Neural progenitor cell (in vitro differentiated cells): ENCODE data around the gene CATSPER3. TPM values are rescaled to one million over a fixed set of nuclear protein-coding genes. Genes with fewer than 3 reads are reported as not detected.

Source experiments
- DNase-seq: peaks from one replicate; pipeline ENCODE4 v3.0.0-alpha.2; 2016; ENCODE audit warnings: low spot score
- H2AFZ ChIP-seq: fragments of 200-600 bp; sonication (generic); replicated peaks from 2 replicates; pipeline ENCODE4 v1.6.1; 2016; ENCODE audit warnings: antibody characterized with exemption
- H3F3A ChIP-seq: fragments of 200-600 bp; sonication (generic); 2 replicates; pipeline ENCODE4 v1.6.1; 2016; ENCODE audit warnings: antibody characterized with exemption, low read depth
- H3K27ac ChIP-seq: fragments of 200-600 bp; sonication (generic); 2 replicates; pipeline ENCODE4 v1.5.1; 2016; ENCODE audit warnings: mild to moderate bottlenecking
- H3K27me3 ChIP-seq: fragments of 200-600 bp; sonication (generic); 2 replicates; pipeline ENCODE4 v1.6.1; 2016; ENCODE audit warnings: mild to moderate bottlenecking, moderate library complexity
- H3K36me3 ChIP-seq: fragments of 200-600 bp; sonication (generic); 2 replicates; pipeline ENCODE4 v1.5.1; 2016
- H3K4me1 ChIP-seq: fragments of 200-600 bp; sonication (generic); 2 replicates; pipeline ENCODE4 v1.6.1; 2016; ENCODE audit warnings: mixed run types
- H3K4me2 ChIP-seq: fragments of 200-600 bp; sonication (generic); 2 replicates; pipeline ENCODE4 v1.6.1; 2016
- H3K4me3 ChIP-seq: fragments of 200-600 bp; sonication (generic); 2 replicates; pipeline ENCODE4 v1.5.1; 2016
- H3K79me2 ChIP-seq: fragments of 200-600 bp; sonication (generic); 2 replicates; pipeline ENCODE4 v1.6.1; 2016; ENCODE audit warnings: low read depth
- H3K9ac ChIP-seq: fragments of 200-600 bp; sonication (generic); 2 replicates; pipeline ENCODE4 v1.6.1; 2016
- H3K9me3 ChIP-seq: fragments of 200-600 bp; sonication (generic); 2 replicates; pipeline ENCODE4 v1.5.1; 2016; ENCODE audit warnings: low read depth
- H4K20me1 ChIP-seq: fragments of 200-600 bp; sonication (generic); 2 replicates; pipeline ENCODE4 v1.6.1; 2016; ENCODE audit warnings: low read depth
- H3K27ac Mint-ChIP-seq: 3 replicates; pipeline ENCODE4 v1.8.0; 2021; ENCODE audit warnings: mixed read lengths
- H3K27me3 Mint-ChIP-seq: 2 replicates; pipeline ENCODE4 v1.8.0; 2022; ENCODE audit warnings: low read depth, mild to moderate bottlenecking, inconsistent platforms, moderate library complexity, mixed read lengths; ENCODE audit not compliant: insufficient read depth
- H3K36me3 Mint-ChIP-seq: 3 replicates; pipeline ENCODE4 v1.8.0; 2021; ENCODE audit warnings: mixed read lengths
- H3K4me1 Mint-ChIP-seq: 3 replicates; pipeline ENCODE4 v1.8.0; 2021; ENCODE audit warnings: mixed read lengths
- H3K4me3 Mint-ChIP-seq: 3 replicates; pipeline ENCODE4 v1.8.0; 2021; ENCODE audit warnings: mild to moderate bottlenecking, moderate library complexity, mixed read lengths
- H3K9me3 Mint-ChIP-seq: 3 replicates; pipeline ENCODE4 v1.8.0; 2020; ENCODE audit warnings: mixed read lengths
- CTCF ChIP-seq: fragments of 200-600 bp; sonication (generic); IDR thresholded peaks from 2 replicates; pipeline ENCODE4 v1.5.1; 2017; ENCODE audit warnings: antibody characterized with exemption, mild to moderate bottlenecking
- EZH2 ChIP-seq: fragments of 200-600 bp; sonication (generic); IDR thresholded peaks from 2 replicates; pipeline ENCODE4 v1.6.1; 2017; ENCODE audit warnings: antibody characterized with exemption, mild to moderate bottlenecking, moderate library complexity
- EZH2phosphoT487 ChIP-seq: fragments of 200-600 bp; sonication (generic); IDR thresholded peaks from 2 replicates; pipeline ENCODE4 v1.6.1; 2017; ENCODE audit warnings: antibody characterized with exemption
- total RNA-seq: library from RNA; depleted of rRNA; stranded (reverse); fragments of >200 nt; gene quantifications from 2 replicates; pipeline ENCODE4 v1.2.3, GENCODE V29; 2015; ENCODE audit warnings: low replicate concordance

The CATSPER3 gene
- 0.19 TPM in 1 of 2 replicates, not detected in the other for total RNA-seq

GRCh38 chr5:134967607-134968006, at the start of gene CATSPER3:
CATSPER3 (plus strand) TSS chr5:134967907; CDS start chr5:134967992, 85 bp downstream.
- H4K20me1 ChIP-seq: no peaks in the 10 kb centered on the region
- no peaks in the 10 kb centered on the region for H3K9me3 ChIP-seq
- H3K27me3 Mint-ChIP-seq: peaks cover 2% of the 10 kb centered on the region
- H3K9me3 Mint-ChIP-seq: no peaks in the 10 kb centered on the region
- no peaks in the 10 kb centered on the region for H3K79me2 ChIP-seq
- no peak within 1 kb of the TSS for H3K4me3 ChIP-seq
- no peaks in the 10 kb centered on the region for H3K27me3 ChIP-seq
- H3K27ac ChIP-seq: no peak within 1 kb of the TSS
- TF ChIP-seq CTCF (no peak), EZH2phosphoT487 (no peak), EZH2 (no peak)
- no peaks in the 10 kb centered on the region for H3K36me3 Mint-ChIP-seq
- H3K4me3 Mint-ChIP-seq: no peak within 1 kb of the TSS
- peaks cover 7% of the 10 kb centered on the region for H3K4me1 Mint-ChIP-seq
- no peak for DNase-seq
- no peak within 1 kb of the TSS for H3K9ac ChIP-seq
- H3K4me1 ChIP-seq: no peaks in the 10 kb centered on the region
- no peak within 1 kb of the TSS for H2AFZ ChIP-seq
- H3K27ac Mint-ChIP-seq: no peak within 1 kb of the TSS
- H3K4me2 ChIP-seq: no peak within 1 kb of the TSS
- no peaks in the 10 kb centered on the region for H3F3A ChIP-seq
- no peaks in the 10 kb centered on the region for H3K36me3 ChIP-seq

DNA sequence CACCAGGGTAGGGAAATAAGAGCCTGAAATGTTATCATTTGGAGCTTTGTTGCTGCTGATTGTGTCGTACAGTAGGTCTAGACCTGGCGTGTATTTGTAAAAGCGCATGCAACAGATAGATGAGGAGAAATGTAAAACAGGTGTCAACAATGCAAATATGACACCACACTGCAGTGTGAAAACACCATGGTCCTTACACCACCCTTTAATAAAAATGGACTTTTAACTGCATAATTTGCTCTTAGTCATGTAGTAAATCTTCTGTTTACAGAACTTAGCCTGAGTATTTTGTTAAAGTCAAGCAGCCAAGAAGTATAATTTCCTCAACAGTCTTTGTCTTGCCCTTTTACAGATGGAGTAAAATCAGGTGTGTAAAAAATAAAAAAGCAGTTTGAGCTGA, 48.8 kb upstream of the CATSPER3 start:
- no peak overlapping the region for H3K27ac Mint-ChIP-seq
- H3K4me3 ChIP-seq: no peak overlapping the region
- no peaks in the 10 kb centered on the region for H3K9me3 ChIP-seq
- H3K79me2 ChIP-seq: no peaks in the 10 kb centered on the region
- no peak overlapping the region for H3K4me2 ChIP-seq
- H3K4me1 ChIP-seq: no peaks in the 10 kb centered on the region
- no peak for TF ChIP-seq CTCF
- TF ChIP-seq EZH2phosphoT487: no peak
- no peak for TF ChIP-seq EZH2
- H3F3A ChIP-seq: no peaks in the 10 kb centered on the region
- no peaks in the 10 kb centered on the region for H3K36me3 ChIP-seq
- no peak overlapping the region for H3K9ac ChIP-seq
- H3K9me3 Mint-ChIP-seq: no peaks in the 10 kb centered on the region
- H3K27me3 ChIP-seq: no peaks in the 10 kb centered on the region
- DNase-seq: no peak
- peaks cover 15% of the 10 kb centered on the region for H3K36me3 Mint-ChIP-seq
- H2AFZ ChIP-seq: no peak overlapping the region
- no peaks in the 10 kb centered on the region for H3K4me1 Mint-ChIP-seq
- H4K20me1 ChIP-seq: no peaks in the 10 kb centered on the region
- no peak overlapping the region for H3K4me3 Mint-ChIP-seq
- no peak overlapping the region for H3K27ac ChIP-seq
- no peaks in the 10 kb centered on the region for H3K27me3 Mint-ChIP-seq

GRCh38 chr5:134920848-134921575, 46.7 kb upstream of the CATSPER3 start:
- Histone ChIP-seq H3K27ac (no peak overlapping the region), H3K4me2 (no peak overlapping the region), H3K79me2 (no peaks in the 10 kb centered on the region), H3F3A (no peaks in the 10 kb centered on the region), H3K4me3 (no peak overlapping the region), H2AFZ (no peak overlapping the region), H3K9me3 (no peaks in the 10 kb centered on the region), H3K36me3 (no peaks in the 10 kb centered on the region), H3K27me3 (no peaks in the 10 kb centered on the region), H4K20me1 (no peaks in the 10 kb centered on the region), H3K9ac (no peak overlapping the region), H3K4me1 (no peaks in the 10 kb centered on the region)
- DNase-seq: no peak
- Mint-ChIP-seq H3K4me1 (no peaks in the 10 kb centered on the region), H3K36me3 (peaks cover 15% of the 10 kb centered on the region), H3K4me3 (no peak overlapping the region), H3K27me3 (no peaks in the 10 kb centered on the region), H3K27ac (no peak overlapping the region), H3K9me3 (no peaks in the 10 kb centered on the region)
- no peak for TF ChIP-seq EZH2
- no peak for TF ChIP-seq CTCF
- no peak for TF ChIP-seq EZH2phosphoT487
